Activated naive CD8-positive, alpha-beta T cell treated with anti-CD3 and anti-CD28 coated beads, Interleukin-2, amount 50 U/mL, for 24 hours (primary cell): ENCODE data around the gene KDM7A.
"Not testable (repeated sequence)": the region's sequence is repeated elsewhere in the genome, so short reads cannot be mapped to it uniquely, and the experiment has no call there.

Experiments
- ATAC-seq: fragments of 150-1000 bp; cut with Tn5 transposase; one replicate; pipeline ENCODE4 v1.10.0; 2021
- DNase-seq: peaks from one replicate; pipeline ENCODE4 v3.0.0; 2021
- H3K27ac Mint-ChIP-seq: one replicate; pipeline ENCODE4 v1.8.0; 2021; ENCODE audit warnings: mild to moderate bottlenecking, mixed read lengths
- H3K27me3 Mint-ChIP-seq: one replicate; pipeline ENCODE4 v1.8.0; 2021; ENCODE audit warnings: mixed read lengths
- H3K36me3 Mint-ChIP-seq: one replicate; pipeline ENCODE4 v1.8.0; 2021; ENCODE audit warnings: low read depth, mixed read lengths
- H3K4me1 Mint-ChIP-seq: one replicate; pipeline ENCODE4 v1.8.0; 2021; ENCODE audit warnings: mixed read lengths
- H3K4me3 Mint-ChIP-seq: one replicate; pipeline ENCODE4 v1.8.0; 2021; ENCODE audit warnings: mild to moderate bottlenecking, moderate library complexity, mixed read lengths
- H3K9me3 Mint-ChIP-seq: one replicate; pipeline ENCODE4 v1.8.0; 2021; ENCODE audit warnings: mixed read lengths

KDM7A gene

DNA sequence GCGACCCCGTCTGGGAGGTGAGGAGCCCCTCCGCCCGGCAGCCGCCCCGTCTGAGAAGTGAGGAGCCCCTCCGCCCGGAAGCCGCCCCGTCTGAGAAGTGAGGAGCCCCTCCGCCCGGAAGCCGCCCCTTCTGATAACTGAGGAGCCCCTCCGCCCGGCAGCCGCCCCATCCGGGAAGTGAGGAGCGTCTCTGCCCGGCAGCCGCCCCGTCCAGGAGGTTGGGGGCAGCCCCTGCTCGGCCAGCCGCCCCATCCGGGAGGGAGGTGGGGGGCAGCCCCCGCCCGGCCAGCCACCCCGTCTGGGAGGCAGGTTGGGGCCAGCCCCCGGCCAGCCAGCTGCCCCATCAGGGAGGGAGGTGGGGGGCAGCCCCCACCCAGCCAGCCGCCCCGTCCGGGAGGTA is 62.0 kb downstream of the KDM7A start:
- not testable (repeated sequence) for DNase-seq, H3K4me1 Mint-ChIP-seq, H3K27ac Mint-ChIP-seq, ATAC-seq, H3K9me3 Mint-ChIP-seq, H3K27me3 Mint-ChIP-seq, H3K4me3 Mint-ChIP-seq
- peaks cover 40% of the 10 kb centered on the region for H3K36me3 Mint-ChIP-seq

GRCh38 chr7:140108777-140109176 is 68.0 kb downstream of the KDM7A start:
- H3K27ac Mint-ChIP-seq, ATAC-seq, H3K4me1 Mint-ChIP-seq, H3K27me3 Mint-ChIP-seq, DNase-seq, H3K9me3 Mint-ChIP-seq, H3K4me3 Mint-ChIP-seq: not testable (repeated sequence)
- peaks cover 41% of the 10 kb centered on the region for H3K36me3 Mint-ChIP-seq

DNA sequence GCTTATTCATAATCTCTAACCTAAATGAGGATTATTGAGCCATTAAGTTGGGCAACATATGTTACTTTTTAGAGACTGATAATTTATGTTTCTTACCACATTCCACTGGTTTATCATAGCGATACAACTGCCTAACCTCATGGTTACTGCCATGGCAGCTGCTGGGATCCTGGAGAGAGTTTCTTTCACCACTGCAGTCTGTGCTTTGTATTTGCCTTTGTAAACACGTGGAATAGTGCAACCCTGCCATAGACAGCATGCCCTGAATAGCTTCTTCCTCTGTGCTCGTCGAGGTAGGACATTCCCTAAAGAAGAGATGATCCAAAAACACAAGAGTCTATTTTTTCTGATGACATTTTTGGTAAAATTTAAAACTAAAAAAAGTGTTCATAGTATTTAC is 80.3 kb downstream of the KDM7A start:
- Mint-ChIP-seq H3K36me3 (peaks cover 47% of the 10 kb centered on the region), H3K4me1 (no peaks in the 10 kb centered on the region), H3K4me3 (no peak overlapping the region), H3K27me3 (no peaks in the 10 kb centered on the region), H3K9me3 (no peaks in the 10 kb centered on the region), H3K27ac (peak overlapping the region; percentile 11)
- DNase-seq (no peak), ATAC-seq (no peak)

GRCh38 chr7:140093375-140093774 is 83.4 kb downstream of the KDM7A start:
- no peaks in the 10 kb centered on the region for H3K9me3 Mint-ChIP-seq
- no peaks in the 10 kb centered on the region for H3K4me1 Mint-ChIP-seq
- no peak overlapping the region for H3K27ac Mint-ChIP-seq
- no peaks in the 10 kb centered on the region for H3K27me3 Mint-ChIP-seq
- no peak for DNase-seq
- no peak overlapping the region for H3K4me3 Mint-ChIP-seq
- H3K36me3 Mint-ChIP-seq = peaks cover 40% of the 10 kb centered on the region
- ATAC-seq = no peak

DNA sequence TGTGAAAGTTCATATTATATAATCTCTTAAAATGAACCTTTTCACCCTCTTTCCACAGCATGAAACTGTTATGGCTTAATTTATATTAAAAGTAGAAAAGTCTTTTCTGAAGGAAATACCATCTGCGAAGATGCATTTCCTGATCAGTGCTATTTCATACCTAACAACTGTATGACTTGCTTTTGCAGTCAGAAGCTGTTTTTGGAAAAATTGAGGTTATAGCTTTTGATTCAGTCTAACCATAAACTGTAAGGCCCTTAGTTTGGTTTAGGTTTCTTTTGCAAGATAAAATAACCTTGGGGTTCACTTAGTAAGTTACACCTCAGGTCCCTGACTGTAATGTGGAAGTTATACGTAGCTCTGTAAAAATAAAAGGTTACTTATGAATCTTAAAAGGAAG is 91.3 kb downstream of the KDM7A start:
- ATAC-seq (peak; percentile 47), DNase-seq (no peak)
- H3K9me3 Mint-ChIP-seq = no peaks in the 10 kb centered on the region
- no peak overlapping the region for H3K4me3 Mint-ChIP-seq
- H3K4me1 Mint-ChIP-seq = peaks cover 35% of the 10 kb centered on the region
- H3K27ac Mint-ChIP-seq = peak overlapping the region; percentile 24
- H3K36me3 Mint-ChIP-seq = no peaks in the 10 kb centered on the region
- H3K27me3 Mint-ChIP-seq = no peaks in the 10 kb centered on the region

DNA sequence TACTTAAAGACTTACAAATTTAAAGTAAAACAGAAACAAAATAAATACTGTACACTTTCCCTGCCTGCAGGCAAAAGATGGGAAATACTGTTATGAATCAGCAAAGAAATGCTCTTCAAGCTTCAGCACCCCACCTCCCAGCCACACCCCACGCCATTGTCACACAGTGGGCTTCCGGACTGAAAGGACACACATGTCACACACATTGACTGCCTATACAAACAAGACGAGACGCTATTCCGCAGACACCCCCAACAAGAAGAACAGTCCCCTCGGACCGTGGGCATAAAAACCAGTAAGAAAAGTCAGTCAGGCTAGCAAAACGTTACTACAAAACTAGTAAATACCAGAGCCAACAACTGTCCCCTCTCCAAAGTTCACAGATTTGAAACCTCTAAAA is 91.8 kb downstream of the KDM7A start:
- ATAC-seq (peak; percentile 71), DNase-seq (peak; percentile 36)
- no peaks in the 10 kb centered on the region for H3K36me3 Mint-ChIP-seq
- H3K4me3 Mint-ChIP-seq = peak overlapping the region; percentile 47
- no peaks in the 10 kb centered on the region for H3K9me3 Mint-ChIP-seq
- H3K27me3 Mint-ChIP-seq = no peaks in the 10 kb centered on the region
- H3K27ac Mint-ChIP-seq = peak overlapping the region; percentile 24
- peaks cover 35% of the 10 kb centered on the region for H3K4me1 Mint-ChIP-seq

DNA sequence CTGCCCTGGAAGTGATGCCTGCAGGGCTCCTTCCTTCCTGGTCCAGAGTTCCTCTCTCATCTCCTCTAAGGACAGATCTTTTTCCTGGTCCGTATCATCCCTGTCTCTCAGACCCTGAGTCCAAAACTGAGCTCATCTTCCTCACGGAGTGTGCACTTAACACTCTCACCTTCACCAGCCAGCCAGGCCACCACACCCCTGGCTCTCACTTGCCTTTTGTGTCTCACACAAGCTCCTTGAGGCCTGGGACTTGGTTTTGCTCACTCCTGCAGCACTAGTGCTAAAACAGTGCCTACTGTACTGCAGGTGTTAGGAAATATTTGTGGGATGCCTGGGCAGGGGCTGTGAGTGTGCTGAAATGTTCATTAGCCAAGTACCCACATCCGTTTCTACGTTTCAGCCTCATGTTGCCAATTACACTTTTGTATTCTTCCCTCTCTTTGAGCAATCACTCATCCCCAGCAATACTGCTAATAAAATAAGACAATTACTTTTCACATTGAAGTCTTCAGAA is 92.6 kb downstream of the KDM7A start:
- ATAC-seq = no peak
- no peak for DNase-seq
- Mint-ChIP-seq H3K4me3 (no peak overlapping the region), H3K36me3 (no peaks in the 10 kb centered on the region), H3K9me3 (no peaks in the 10 kb centered on the region), H3K4me1 (peaks cover 35% of the 10 kb centered on the region), H3K27me3 (no peaks in the 10 kb centered on the region), H3K27ac (no peak overlapping the region)

GRCh38 chr7:140082770-140083169 is 94.0 kb downstream of the KDM7A start:
- DNase-seq = no peak
- H3K27me3 Mint-ChIP-seq = no peaks in the 10 kb centered on the region
- H3K4me1 Mint-ChIP-seq = peaks cover 41% of the 10 kb centered on the region
- no peaks in the 10 kb centered on the region for H3K36me3 Mint-ChIP-seq
- no peak overlapping the region for H3K27ac Mint-ChIP-seq
- no peak overlapping the region for H3K4me3 Mint-ChIP-seq
- no peaks in the 10 kb centered on the region for H3K9me3 Mint-ChIP-seq
- no peak for ATAC-seq

DNA sequence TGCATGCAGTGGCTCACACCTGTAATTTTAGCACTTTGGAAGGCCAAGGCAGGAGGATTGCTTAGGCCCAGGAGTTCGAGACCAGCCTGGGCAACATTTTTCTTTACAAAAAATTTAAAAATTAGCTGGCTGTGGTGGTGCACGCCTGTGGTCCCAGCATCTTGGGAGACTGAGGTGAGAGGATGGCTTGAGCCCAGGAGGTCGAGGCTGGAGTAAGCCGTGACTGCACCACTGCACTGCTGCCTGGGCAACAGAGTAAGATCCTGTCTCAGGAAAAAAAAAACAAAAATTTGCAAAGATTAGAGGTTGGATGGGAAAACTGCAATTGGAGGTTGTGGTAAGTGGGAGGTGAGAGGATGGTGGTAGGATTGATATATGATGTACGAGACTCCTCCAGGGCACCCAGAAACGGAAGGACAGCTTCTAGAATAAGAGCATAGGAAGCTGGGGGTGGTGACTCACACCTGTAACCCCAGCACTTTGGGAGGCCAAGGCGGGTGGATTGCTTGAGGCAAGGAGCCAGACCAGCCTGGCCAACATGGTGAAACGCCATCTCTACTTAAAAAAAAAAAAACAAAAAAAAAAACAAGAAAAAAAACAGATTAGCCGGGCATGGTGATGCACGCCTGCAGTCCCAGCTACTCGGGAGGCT is 94.9 kb downstream of the KDM7A start:
- ATAC-seq (no peak), DNase-seq (no peak)
- Mint-ChIP-seq H3K9me3 (no peaks in the 10 kb centered on the region), H3K27me3 (no peaks in the 10 kb centered on the region), H3K4me3 (no peak overlapping the region), H3K36me3 (no peaks in the 10 kb centered on the region), H3K27ac (no peak overlapping the region), H3K4me1 (peaks cover 40% of the 10 kb centered on the region)

DNA sequence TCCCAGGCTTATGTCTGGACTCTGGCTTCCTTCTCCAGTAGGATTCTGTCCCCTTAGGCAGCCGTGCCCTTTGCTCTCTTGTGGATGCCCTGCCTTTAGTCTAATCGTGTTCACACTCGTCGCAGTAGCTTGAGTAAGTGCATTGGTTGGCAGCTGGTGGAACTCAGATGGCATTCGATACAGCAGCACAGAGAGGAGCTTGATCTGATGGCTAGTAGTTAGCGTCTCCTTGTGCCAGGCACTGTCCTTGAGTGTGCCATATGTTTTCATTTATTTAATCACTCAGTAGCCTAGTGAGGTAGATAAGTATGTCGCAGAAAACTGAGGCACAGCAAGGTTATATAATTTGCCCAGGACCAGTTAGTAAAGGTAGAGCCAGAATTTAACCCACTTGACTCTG is 95.9 kb downstream of the KDM7A start:
- Mint-ChIP-seq H3K4me1 (peaks cover 38% of the 10 kb centered on the region), H3K4me3 (no peak overlapping the region), H3K27me3 (no peaks in the 10 kb centered on the region), H3K27ac (no peak overlapping the region), H3K36me3 (no peaks in the 10 kb centered on the region), H3K9me3 (no peaks in the 10 kb centered on the region)
- DNase-seq = no peak
- no peak for ATAC-seq

- no peak overlapping the region for H3K27ac Mint-ChIP-seq
- H3K36me3 Mint-ChIP-seq = no peaks in the 10 kb centered on the region
- no peak for ATAC-seq
- H3K4me1 Mint-ChIP-seq = peaks cover 21% of the 10 kb centered on the region
- H3K9me3 Mint-ChIP-seq = no peaks in the 10 kb centered on the region
- no peak for DNase-seq
- H3K4me3 Mint-ChIP-seq = no peak overlapping the region
- no peaks in the 10 kb centered on the region for H3K27me3 Mint-ChIP-seq
Observed at GRCh38 chr7:140079121-140079536, 97.7 kb downstream of the KDM7A start.

DNA sequence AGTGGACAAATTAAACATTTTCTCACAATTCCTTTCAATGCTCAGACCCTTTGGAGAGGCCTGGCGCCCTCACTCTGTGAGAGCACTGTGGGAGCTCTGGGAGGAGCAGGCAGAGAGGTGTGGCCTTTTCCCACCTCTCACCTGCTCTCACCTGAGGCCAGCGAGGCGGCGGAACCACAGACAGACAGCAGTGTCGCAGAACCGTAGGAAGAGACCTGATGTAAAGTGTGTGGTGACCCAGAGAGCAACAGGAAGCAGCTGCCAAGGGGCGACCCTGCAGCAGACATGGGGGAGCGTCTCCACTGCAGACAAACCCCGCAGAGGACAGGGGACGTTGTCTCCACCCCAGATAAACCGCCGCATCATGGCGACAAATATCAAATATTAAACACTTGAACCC is 98.4 kb downstream of the KDM7A start:
- no peaks in the 10 kb centered on the region for H3K36me3 Mint-ChIP-seq
- H3K4me1 Mint-ChIP-seq = peaks cover 14% of the 10 kb centered on the region
- no peak overlapping the region for H3K27ac Mint-ChIP-seq
- ATAC-seq (no peak), DNase-seq (no peak)
- no peaks in the 10 kb centered on the region for H3K27me3 Mint-ChIP-seq
- no peak overlapping the region for H3K4me3 Mint-ChIP-seq
- H3K9me3 Mint-ChIP-seq = no peaks in the 10 kb centered on the region

DNA sequence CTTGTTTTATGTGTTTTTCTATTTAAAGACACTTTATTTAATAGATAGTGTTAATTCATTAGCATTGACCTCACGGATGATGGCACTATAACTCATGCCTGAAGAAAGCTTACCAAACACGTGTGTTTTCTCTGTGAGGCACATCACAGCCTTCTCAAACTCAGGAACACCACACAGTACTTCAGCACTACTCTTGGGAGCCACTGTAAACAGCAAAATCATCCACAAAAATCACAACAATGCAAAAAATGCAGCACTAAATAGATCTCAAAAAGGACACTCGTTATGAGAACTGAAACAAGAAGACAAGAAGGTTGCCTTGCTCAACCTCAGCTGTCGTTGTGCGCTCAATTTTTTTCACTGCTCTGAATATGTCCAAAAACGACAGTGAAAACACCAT is 102.0 kb downstream of the KDM7A start:
- Mint-ChIP-seq H3K4me3 (no peak overlapping the region), H3K36me3 (no peaks in the 10 kb centered on the region), H3K27me3 (no peaks in the 10 kb centered on the region), H3K4me1 (peaks cover 7% of the 10 kb centered on the region), H3K27ac (no peak overlapping the region), H3K9me3 (peaks cover 5% of the 10 kb centered on the region)
- no peak for DNase-seq
- no peak for ATAC-seq

- ATAC-seq (no peak), DNase-seq (no peak)
- Mint-ChIP-seq H3K27ac (no peak overlapping the region), H3K4me3 (no peak overlapping the region), H3K27me3 (no peaks in the 10 kb centered on the region), H3K9me3 (peaks cover 30% of the 10 kb centered on the region), H3K4me1 (peaks cover 7% of the 10 kb centered on the region), H3K36me3 (peaks cover 14% of the 10 kb centered on the region)
Observed at GRCh38 chr7:140070546-140070945, 106.2 kb downstream of the KDM7A start.

GRCh38 chr7:140069298-140069949 is 107.4 kb downstream of the KDM7A start:
- peaks cover 7% of the 10 kb centered on the region for H3K4me1 Mint-ChIP-seq
- peak; percentile 63 for ATAC-seq
- H3K36me3 Mint-ChIP-seq = peaks cover 14% of the 10 kb centered on the region
- peaks cover 31% of the 10 kb centered on the region for H3K9me3 Mint-ChIP-seq
- DNase-seq = no peak
- no peak overlapping the region for H3K27ac Mint-ChIP-seq
- no peaks in the 10 kb centered on the region for H3K27me3 Mint-ChIP-seq
- no peak overlapping the region for H3K4me3 Mint-ChIP-seq
